GM10847 (cell line): Measurements from ENCODE around the gene RPL32.

Source experiments
- POLR2A ChIP-seq: IDR thresholded peaks from 2 replicates; pipeline ENCODE4 v1.6.1; 2011; ENCODE audit not compliant: insufficient read length; ENCODE audit errors: extremely low read depth

Gene RPL32

GRCh38 chr3:12841149-12841969, at the start of gene RPL32:
RPL32 (minus strand) TSS chr3:12841565; CDS start chr3:12840237, 1,328 bp downstream.
- peak; percentile 95 for TF ChIP-seq POLR2A

- TF ChIP-seq POLR2A = no peak
Measured at GRCh38 chr3:12890610-12891390, 49.4 kb upstream of the RPL32 start.

GRCh38 chr3:12886736-12887135, 45.4 kb upstream of the RPL32 start:
- no peak for TF ChIP-seq POLR2A

GRCh38 chr3:12886106-12886679, 44.8 kb upstream of the RPL32 start:
- TF ChIP-seq POLR2A = no peak

- TF ChIP-seq POLR2A = no peak
Measured at GRCh38 chr3:12885583-12885930, 44.2 kb upstream of the RPL32 start.

GRCh38 chr3:12884790-12885582, 43.6 kb upstream of the RPL32 start:
- TF ChIP-seq POLR2A = no peak

- no peak for TF ChIP-seq POLR2A
Measured at GRCh38 chr3:12884186-12884680, 42.9 kb upstream of the RPL32 start.

- TF ChIP-seq POLR2A = no peak
Measured at GRCh38 chr3:12882336-12883310, 41.3 kb upstream of the RPL32 start.

- no peak for TF ChIP-seq POLR2A
Measured at GRCh38 chr3:12879191-12879815, 37.9 kb upstream of the RPL32 start.

- no peak for TF ChIP-seq POLR2A
Measured at GRCh38 chr3:12878141-12878574, 36.8 kb upstream of the RPL32 start.

- no peak for TF ChIP-seq POLR2A
Measured at GRCh38 chr3:12877040-12877439, 35.7 kb upstream of the RPL32 start.

GRCh38 chr3:12875857-12876836, 34.8 kb upstream of the RPL32 start:
- no peak for TF ChIP-seq POLR2A
